Measurements from ENCODE around the gene GPD1L. TPM values are rescaled to one million over a fixed set of nuclear protein-coding genes. Genes with fewer than 3 reads are reported as not detected.

The GPD1L gene
- total RNA-seq, 3 donors from 2014 or later (not counting 1 experiment from before 2014, with no cell fraction given): 14.8 to 35.3 (median 28.4) TPM

GRCh38 chr3:32175607-32176197 lies 69.3 kb downstream of the GPD1L start:
- peaks cover 5% of the 10 kb centered on the region for H3K9me3 ChIP-seq (ENCODE audit: control insufficient read depth, insufficient read depth, low read length)
- ATAC-seq (peak in 1 of 3 donors; percentile 53), DNase-seq (peak in 1 of 2 donors; percentile 85)
- no peak overlapping the region for H3K4me3 ChIP-seq (ENCODE audit: low read length)
- WGBS (ENCODE audit: insufficient coverage): 26% methylated on average over 6 of the region's 7 CpGs
- H3K27me3 Mint-ChIP-seq (ENCODE audit: low read depth in 2 of 2): peaks cover 0 to 5% of the 10 kb centered on the region in 2 donors
- no peak overlapping the region for H3K27ac Mint-ChIP-seq
- H3K36me3 Mint-ChIP-seq: peaks cover 9% of the 10 kb centered on the region
- no peak overlapping the region for H3K4me3 Mint-ChIP-seq
- H3K36me3 ChIP-seq (ENCODE audit: control insufficient read depth, insufficient read depth, low read length): peaks cover 2% of the 10 kb centered on the region
- H3K27ac ChIP-seq (ENCODE audit: low read length): no peak overlapping the region
- TF ChIP-seq, protein P1, sequence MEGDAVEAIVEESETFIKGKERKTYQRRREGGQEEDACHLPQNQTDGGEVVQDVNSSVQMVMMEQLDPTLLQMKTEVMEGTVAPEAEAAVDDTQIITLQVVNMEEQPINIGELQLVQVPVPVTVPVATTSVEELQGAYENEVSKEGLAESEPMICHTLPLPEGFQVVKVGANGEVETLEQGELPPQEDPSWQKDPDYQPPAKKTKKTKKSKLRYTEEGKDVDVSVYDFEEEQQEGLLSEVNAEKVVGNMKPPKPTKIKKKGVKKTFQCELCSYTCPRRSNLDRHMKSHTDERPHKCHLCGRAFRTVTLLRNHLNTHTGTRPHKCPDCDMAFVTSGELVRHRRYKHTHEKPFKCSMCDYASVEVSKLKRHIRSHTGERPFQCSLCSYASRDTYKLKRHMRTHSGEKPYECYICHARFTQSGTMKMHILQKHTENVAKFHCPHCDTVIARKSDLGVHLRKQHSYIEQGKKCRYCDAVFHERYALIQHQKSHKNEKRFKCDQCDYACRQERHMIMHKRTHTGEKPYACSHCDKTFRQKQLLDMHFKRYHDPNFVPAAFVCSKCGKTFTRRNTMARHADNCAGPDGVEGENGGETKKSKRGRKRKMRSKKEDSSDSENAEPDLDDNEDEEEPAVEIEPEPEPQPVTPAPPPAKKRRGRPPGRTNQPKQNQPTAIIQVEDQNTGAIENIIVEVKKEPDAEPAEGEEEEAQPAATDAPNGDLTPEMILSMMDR (IDR thresholded peaks at IDR 0.05): peak; percentile 73
- peaks cover 10 to 14% of the 10 kb centered on the region in 2 donors for H3K4me1 Mint-ChIP-seq
- no peaks in the 10 kb centered on the region for H3K27me3 ChIP-seq (ENCODE audit: control insufficient read depth, insufficient read depth, low read length)
- H3K9me3 Mint-ChIP-seq: peaks cover 0 to 5% of the 10 kb centered on the region in 2 donors
- no peaks in the 10 kb centered on the region for H3K4me1 ChIP-seq (ENCODE audit: control insufficient read depth, insufficient read depth, low read length)
- intact Hi-C loops (cut with micrococcal nuclease): loop anchor here (2.0 to 10.0 kb wide), 3 partner anchors 165 to 489 kb away; no protein-coding TSS in a partner anchor

- H3K27me3 Mint-ChIP-seq (ENCODE audit: low read depth in 2 of 2): peaks cover 0 to 13% of the 10 kb centered on the region in 2 donors
- H3K4me1 ChIP-seq (ENCODE audit: control insufficient read depth, insufficient read depth, low read length): no peaks in the 10 kb centered on the region
- no peak overlapping the region for H3K4me3 ChIP-seq (ENCODE audit: low read length)
- H3K4me3 Mint-ChIP-seq: no peak overlapping the region
- peaks cover 10 to 14% of the 10 kb centered on the region in 2 donors for H3K4me1 Mint-ChIP-seq
- H3K9me3 ChIP-seq (ENCODE audit: control insufficient read depth, insufficient read depth, low read length): no peaks in the 10 kb centered on the region
- 14% methylated on average over 9 of the region's 9 CpGs for WGBS (ENCODE audit: insufficient coverage)
- no peak overlapping the region for H3K27ac ChIP-seq (ENCODE audit: low read length)
- peak in 1 of 2 donors; percentile 82 for DNase-seq
- TF ChIP-seq, protein P1 (IDR thresholded peaks at IDR 0.05): peak; percentile 62
- H3K27ac Mint-ChIP-seq: no peak overlapping the region
- ATAC-seq: peak; percentile 77 to 81 (median 78)
- no peaks in the 10 kb centered on the region for H3K27me3 ChIP-seq (ENCODE audit: control insufficient read depth, insufficient read depth, low read length)
- H3K9me3 Mint-ChIP-seq: no peaks in the 10 kb centered on the region
- intact Hi-C loops (cut with micrococcal nuclease): loop anchor here (2.0 to 10.0 kb wide), 3 partner anchors 164 to 488 kb away; no protein-coding TSS in a partner anchor
- no peaks in the 10 kb centered on the region for H3K36me3 ChIP-seq (ENCODE audit: control insufficient read depth, insufficient read depth, low read length)
- H3K36me3 Mint-ChIP-seq: no peaks in the 10 kb centered on the region
Measured at GRCh38 chr3:32176989-32177701, 70.7 kb downstream of the GPD1L start.

GRCh38 chr3:32177702-32178198 lies 71.3 kb downstream of the GPD1L start:
- Mint-ChIP-seq H3K27me3 (ENCODE audit: low read depth in 2 of 2) (peaks cover 1 to 13% of the 10 kb centered on the region in 2 donors), H3K4me3 (no peak overlapping the region), H3K27ac (no peak overlapping the region), H3K4me1 (peaks cover 10 to 14% of the 10 kb centered on the region in 2 donors), H3K36me3 (no peaks in the 10 kb centered on the region), H3K9me3 (no peaks in the 10 kb centered on the region)
- Histone ChIP-seq H3K27me3 (ENCODE audit: control insufficient read depth, insufficient read depth, low read length) (no peaks in the 10 kb centered on the region), H3K4me3 (ENCODE audit: low read length) (no peak overlapping the region), H3K9me3 (ENCODE audit: control insufficient read depth, insufficient read depth, low read length) (no peaks in the 10 kb centered on the region), H3K4me1 (ENCODE audit: control insufficient read depth, insufficient read depth, low read length) (no peaks in the 10 kb centered on the region), H3K36me3 (ENCODE audit: control insufficient read depth, insufficient read depth, low read length) (no peaks in the 10 kb centered on the region), H3K27ac (ENCODE audit: low read length) (no peak overlapping the region)
- DNase-seq (peak in 1 of 2 donors; percentile 67), ATAC-seq (peak; percentile 65 to 72 (median 72))
- WGBS (ENCODE audit: insufficient coverage): 34% methylated on average over 4 of the region's 5 CpGs
- intact Hi-C loops (cut with micrococcal nuclease): loop anchor here (2.0 to 10.0 kb wide), 3 partner anchors 163 to 487 kb away; no protein-coding TSS in a partner anchor
- TF ChIP-seq, protein P1 (IDR thresholded peaks at IDR 0.05): no peak

Measured in natural killer cell (primary cell).